HepG2 (cell line): ENCODE measurements around the gene UBQLN4. TPM values are rescaled to one million over a fixed set of nuclear protein-coding genes. Genes with fewer than 3 reads are reported as not detected.

Source experiments
- GATAD2A ChIP-seq: IDR thresholded peaks from 2 replicates; pipeline ENCODE4 v1.6.1; 2016
- KAT2B ChIP-seq: fragments of 150-350 bp; IDR thresholded peaks from 2 replicates; pipeline ENCODE4 v1.6.1; 2014; ENCODE audit warnings: low read depth, low read length, borderline replicate concordance
- PPARG ChIP-seq: conservative IDR thresholded peaks from 2 replicates; pipeline ENCODE4 v1.6.1; 2016; ENCODE audit warnings: missing biosample characterization, missing genetic modification reagents
- SRF ChIP-seq: IDR thresholded peaks from 2 replicates; pipeline ENCODE4 v1.6.1; 2011; ENCODE audit warnings: mild to moderate bottlenecking, low read depth, low read length, moderate library complexity
- ZBTB21 ChIP-seq: sonication (generic); formaldehyde crosslinking; IDR thresholded peaks from 2 replicates; pipeline ENCODE4 v1.4.0; 2020; ENCODE audit warnings: missing genetic modification reagents
- ZBTB44 ChIP-seq: sonication (generic); formaldehyde crosslinking; IDR thresholded peaks from 2 replicates; pipeline ENCODE4 v1.4.0; 2020; ENCODE audit warnings: missing genetic modification reagents
- ZBTB49 ChIP-seq: sonication (generic); formaldehyde crosslinking; IDR thresholded peaks from 2 replicates; pipeline ENCODE4 v1.4.0; 2020; ENCODE audit warnings: missing genetic modification reagents, borderline replicate concordance
- ZNF704 ChIP-seq: sonication (generic); formaldehyde crosslinking; IDR thresholded peaks from 2 replicates; pipeline ENCODE4 v1.8.1; 2023; ENCODE audit warnings: mild to moderate bottlenecking, inconsistent platforms, moderate library complexity, missing genetic modification reagents, borderline replicate concordance
- ZNF768 ChIP-seq: sonication (generic); formaldehyde crosslinking; IDR thresholded peaks from 2 replicates; pipeline ENCODE4 v1.4.0; 2020; ENCODE audit warnings: missing genetic modification reagents
- ZNF891 ChIP-seq: sonication (generic); formaldehyde crosslinking; IDR thresholded peaks from 2 replicates; pipeline ENCODE4 v1.5.0; 2020; ENCODE audit warnings: mild to moderate bottlenecking, missing genetic modification reagents
- polyA plus RNA-seq, 8 experiments: library from polyadenylated mRNA; depleted of rRNA in 3 of 8; stranded (reverse) in 7 of 8; unstranded in 1 of 8; fragments of >200 nt; fragmentation: Illumina TruSeq in 4 of 8; extraction: Trizol in 4 of 8; gene quantifications; 2 replicates each; pipeline versions ENCODE4 v1.2.1 to v1.2.3, GENCODE V29; 2011 to 2016; ENCODE audit warnings: low read depth in 4 of 8, missing spikeins in 1 of 8, mixed read lengths in 1 of 8; ENCODE audit not compliant: insufficient read depth in 1 of 8
- total RNA-seq, 5 experiments: library from RNA; depleted of rRNA; stranded (reverse); fragments of >200 nt; fragmentation: Illumina TruSeq; extraction: Trizol; gene quantifications; 2 replicates each; pipeline ENCODE4 v1.2.3, GENCODE V29; 2016; ENCODE audit warnings: low read depth in 1 of 5
- TF ChIP-seq, protein P1 (sequence below): sonication (generic); formaldehyde crosslinking; IDR thresholded peaks from 2 replicates; pipeline ENCODE4 v1.4.0; 2020; ENCODE audit warnings: missing genetic modification reagents, borderline replicate concordance
- TF ChIP-seq, protein P2 (sequence below): sonication (generic); formaldehyde crosslinking; IDR thresholded peaks from 2 replicates; pipeline ENCODE4 v1.4.0; 2020; ENCODE audit warnings: mild to moderate bottlenecking, missing genetic modification reagents
- TF ChIP-seq, protein P3 (sequence below): sonication (generic); IDR thresholded peaks from 2 replicates; pipeline ENCODE4 v1.6.1; 2016; ENCODE audit warnings: low read depth, borderline replicate concordance
- TF ChIP-seq, protein P4 (sequence below): sonication (generic); formaldehyde crosslinking; IDR thresholded peaks from 2 replicates; pipeline ENCODE4 v1.5.1; 2020; ENCODE audit warnings: missing genetic modification reagents, mild to moderate bottlenecking, borderline replicate concordance

UBQLN4 gene
- total and polyA plus RNA-seq, 2 of the 13 experiments (the other 11 are each of a cell fraction or from before 2014, with no cell fraction given), result 31.5 to 39.8 TPM

- TF ChIP-seq ZBTB44 (CRISPR knock-in tag) (no peak), GATAD2A (CRISPR knock-in tag) (peak; percentile 72), ZNF891 (CRISPR knock-in tag) (peak; percentile 42; the same call in 1 of the 2 replicates), ZBTB21 (CRISPR knock-in tag) (no peak), PPARG (no peak), KAT2B (no peak), ZBTB49 (CRISPR knock-in tag) (no peak), ZNF704 (CRISPR knock-in tag) (no peak), ZNF768 (CRISPR knock-in tag) (peak; percentile 18; the same call in 1 of the 2 replicates), SRF (no peak)
- TF ChIP-seq, protein P1, sequence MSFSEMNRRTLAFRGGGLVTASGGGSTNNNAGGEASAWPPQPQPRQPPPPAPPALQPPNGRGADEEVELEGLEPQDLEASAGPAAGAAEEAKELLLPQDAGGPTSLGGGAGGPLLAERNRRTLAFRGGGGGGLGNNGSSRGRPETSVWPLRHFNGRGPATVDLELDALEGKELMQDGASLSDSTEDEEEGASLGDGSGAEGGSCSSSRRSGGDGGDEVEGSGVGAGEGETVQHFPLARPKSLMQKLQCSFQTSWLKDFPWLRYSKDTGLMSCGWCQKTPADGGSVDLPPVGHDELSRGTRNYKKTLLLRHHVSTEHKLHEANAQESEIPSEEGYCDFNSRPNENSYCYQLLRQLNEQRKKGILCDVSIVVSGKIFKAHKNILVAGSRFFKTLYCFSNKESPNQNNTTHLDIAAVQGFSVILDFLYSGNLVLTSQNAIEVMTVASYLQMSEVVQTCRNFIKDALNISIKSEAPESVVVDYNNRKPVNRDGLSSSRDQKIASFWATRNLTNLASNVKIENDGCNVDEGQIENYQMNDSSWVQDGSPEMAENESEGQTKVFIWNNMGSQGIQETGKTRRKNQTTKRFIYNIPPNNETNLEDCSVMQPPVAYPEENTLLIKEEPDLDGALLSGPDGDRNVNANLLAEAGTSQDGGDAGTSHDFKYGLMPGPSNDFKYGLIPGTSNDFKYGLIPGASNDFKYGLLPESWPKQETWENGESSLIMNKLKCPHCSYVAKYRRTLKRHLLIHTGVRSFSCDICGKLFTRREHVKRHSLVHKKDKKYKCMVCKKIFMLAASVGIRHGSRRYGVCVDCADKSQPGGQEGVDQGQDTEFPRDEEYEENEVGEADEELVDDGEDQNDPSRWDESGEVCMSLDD, result no peak
- TF ChIP-seq, protein P2, sequence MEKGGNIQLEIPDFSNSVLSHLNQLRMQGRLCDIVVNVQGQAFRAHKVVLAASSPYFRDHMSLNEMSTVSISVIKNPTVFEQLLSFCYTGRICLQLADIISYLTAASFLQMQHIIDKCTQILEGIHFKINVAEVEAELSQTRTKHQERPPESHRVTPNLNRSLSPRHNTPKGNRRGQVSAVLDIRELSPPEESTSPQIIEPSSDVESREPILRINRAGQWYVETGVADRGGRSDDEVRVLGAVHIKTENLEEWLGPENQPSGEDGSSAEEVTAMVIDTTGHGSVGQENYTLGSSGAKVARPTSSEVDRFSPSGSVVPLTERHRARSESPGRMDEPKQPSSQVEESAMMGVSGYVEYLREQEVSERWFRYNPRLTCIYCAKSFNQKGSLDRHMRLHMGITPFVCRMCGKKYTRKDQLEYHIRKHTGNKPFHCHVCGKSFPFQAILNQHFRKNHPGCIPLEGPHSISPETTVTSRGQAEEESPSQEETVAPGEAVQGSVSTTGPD (CRISPR knock-in tag), result no peak
- TF ChIP-seq, protein P3, sequence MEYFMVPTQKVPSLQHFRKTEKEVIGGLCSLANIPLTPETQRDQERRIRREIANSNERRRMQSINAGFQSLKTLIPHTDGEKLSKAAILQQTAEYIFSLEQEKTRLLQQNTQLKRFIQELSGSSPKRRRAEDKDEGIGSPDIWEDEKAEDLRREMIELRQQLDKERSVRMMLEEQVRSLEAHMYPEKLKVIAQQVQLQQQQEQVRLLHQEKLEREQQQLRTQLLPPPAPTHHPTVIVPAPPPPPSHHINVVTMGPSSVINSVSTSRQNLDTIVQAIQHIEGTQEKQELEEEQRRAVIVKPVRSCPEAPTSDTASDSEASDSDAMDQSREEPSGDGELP, result peak; percentile 73; the same call in 1 of the 2 replicates
- TF ChIP-seq, protein P4, sequence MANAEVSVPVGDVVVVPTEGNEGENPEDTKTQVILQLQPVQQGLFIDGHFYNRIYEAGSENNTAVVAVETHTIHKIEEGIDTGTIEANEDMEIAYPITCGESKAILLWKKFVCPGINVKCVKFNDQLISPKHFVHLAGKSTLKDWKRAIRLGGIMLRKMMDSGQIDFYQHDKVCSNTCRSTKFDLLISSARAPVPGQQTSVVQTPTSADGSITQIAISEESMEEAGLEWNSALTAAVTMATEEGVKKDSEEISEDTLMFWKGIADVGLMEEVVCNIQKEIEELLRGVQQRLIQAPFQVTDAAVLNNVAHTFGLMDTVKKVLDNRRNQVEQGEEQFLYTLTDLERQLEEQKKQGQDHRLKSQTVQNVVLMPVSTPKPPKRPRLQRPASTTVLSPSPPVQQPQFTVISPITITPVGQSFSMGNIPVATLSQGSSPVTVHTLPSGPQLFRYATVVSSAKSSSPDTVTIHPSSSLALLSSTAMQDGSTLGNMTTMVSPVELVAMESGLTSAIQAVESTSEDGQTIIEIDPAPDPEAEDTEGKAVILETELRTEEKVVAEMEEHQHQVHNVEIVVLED (CRISPR knock-in tag), result no peak
Observed at GRCh38 chr1:156096640-156097391, 43.2 kb upstream of the UBQLN4 start (continued).
